ENCODE data around the gene ZC3H14.

DNA sequence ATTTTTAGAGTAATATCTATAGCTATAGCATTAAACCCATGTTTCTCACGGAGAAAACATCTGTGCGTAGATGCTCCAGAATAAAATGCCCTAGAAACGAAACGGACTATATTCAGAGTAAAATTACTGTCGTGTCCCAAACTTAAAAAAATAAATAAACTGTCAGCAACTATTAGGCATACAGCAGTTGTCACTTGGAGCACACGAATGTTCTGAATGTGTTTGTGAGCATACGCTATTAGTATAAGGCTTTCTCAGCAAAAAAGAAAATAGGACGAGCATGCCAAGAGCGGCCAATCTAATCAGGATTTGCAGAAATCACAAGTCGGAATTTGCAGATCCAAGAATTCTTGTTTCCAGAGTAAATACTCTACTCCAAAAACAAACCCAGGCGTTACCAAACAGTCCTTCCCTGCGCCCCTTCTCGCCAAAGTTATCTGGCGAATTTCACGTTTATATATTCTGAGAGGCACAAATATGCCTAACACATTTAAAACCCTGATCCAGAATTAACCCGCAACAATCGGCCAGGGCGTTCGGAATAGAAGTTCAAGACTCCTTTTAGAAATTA, 8.9 kb upstream of the ZC3H14 start:
- TF ChIP-seq, protein P1, sequence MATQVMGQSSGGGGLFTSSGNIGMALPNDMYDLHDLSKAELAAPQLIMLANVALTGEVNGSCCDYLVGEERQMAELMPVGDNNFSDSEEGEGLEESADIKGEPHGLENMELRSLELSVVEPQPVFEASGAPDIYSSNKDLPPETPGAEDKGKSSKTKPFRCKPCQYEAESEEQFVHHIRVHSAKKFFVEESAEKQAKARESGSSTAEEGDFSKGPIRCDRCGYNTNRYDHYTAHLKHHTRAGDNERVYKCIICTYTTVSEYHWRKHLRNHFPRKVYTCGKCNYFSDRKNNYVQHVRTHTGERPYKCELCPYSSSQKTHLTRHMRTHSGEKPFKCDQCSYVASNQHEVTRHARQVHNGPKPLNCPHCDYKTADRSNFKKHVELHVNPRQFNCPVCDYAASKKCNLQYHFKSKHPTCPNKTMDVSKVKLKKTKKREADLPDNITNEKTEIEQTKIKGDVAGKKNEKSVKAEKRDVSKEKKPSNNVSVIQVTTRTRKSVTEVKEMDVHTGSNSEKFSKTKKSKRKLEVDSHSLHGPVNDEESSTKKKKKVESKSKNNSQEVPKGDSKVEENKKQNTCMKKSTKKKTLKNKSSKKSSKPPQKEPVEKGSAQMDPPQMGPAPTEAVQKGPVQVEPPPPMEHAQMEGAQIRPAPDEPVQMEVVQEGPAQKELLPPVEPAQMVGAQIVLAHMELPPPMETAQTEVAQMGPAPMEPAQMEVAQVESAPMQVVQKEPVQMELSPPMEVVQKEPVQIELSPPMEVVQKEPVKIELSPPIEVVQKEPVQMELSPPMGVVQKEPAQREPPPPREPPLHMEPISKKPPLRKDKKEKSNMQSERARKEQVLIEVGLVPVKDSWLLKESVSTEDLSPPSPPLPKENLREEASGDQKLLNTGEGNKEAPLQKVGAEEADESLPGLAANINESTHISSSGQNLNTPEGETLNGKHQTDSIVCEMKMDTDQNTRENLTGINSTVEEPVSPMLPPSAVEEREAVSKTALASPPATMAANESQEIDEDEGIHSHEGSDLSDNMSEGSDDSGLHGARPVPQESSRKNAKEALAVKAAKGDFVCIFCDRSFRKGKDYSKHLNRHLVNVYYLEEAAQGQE (tag by site-specific recombination; IDR thresholded peaks at IDR 0.05): no peak
- TF ChIP-seq GLIS1 (tag by site-specific recombination; IDR thresholded peaks at IDR 0.05) (no peak), ZNF174 (tag by site-specific recombination; IDR thresholded peaks at IDR 0.05) (no peak)
- TF ChIP-seq, protein P2, sequence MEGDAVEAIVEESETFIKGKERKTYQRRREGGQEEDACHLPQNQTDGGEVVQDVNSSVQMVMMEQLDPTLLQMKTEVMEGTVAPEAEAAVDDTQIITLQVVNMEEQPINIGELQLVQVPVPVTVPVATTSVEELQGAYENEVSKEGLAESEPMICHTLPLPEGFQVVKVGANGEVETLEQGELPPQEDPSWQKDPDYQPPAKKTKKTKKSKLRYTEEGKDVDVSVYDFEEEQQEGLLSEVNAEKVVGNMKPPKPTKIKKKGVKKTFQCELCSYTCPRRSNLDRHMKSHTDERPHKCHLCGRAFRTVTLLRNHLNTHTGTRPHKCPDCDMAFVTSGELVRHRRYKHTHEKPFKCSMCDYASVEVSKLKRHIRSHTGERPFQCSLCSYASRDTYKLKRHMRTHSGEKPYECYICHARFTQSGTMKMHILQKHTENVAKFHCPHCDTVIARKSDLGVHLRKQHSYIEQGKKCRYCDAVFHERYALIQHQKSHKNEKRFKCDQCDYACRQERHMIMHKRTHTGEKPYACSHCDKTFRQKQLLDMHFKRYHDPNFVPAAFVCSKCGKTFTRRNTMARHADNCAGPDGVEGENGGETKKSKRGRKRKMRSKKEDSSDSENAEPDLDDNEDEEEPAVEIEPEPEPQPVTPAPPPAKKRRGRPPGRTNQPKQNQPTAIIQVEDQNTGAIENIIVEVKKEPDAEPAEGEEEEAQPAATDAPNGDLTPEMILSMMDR (tag by site-specific recombination; IDR thresholded peaks at IDR 0.05): no peak

All from HEK293 (cell line).